Activated CD8-positive, alpha-beta T cell treated with anti-CD3 and anti-CD28 coated beads for 36 hours (primary cell): ENCODE data around the gene GALNS. TPM values are rescaled to one million over a fixed set of nuclear protein-coding genes. Genes with fewer than 3 reads are reported as not detected.
"Not testable (repeated sequence)": the region's sequence is repeated elsewhere in the genome, so short reads cannot be mapped to it uniquely, and the experiment has no call there.

Source experiments
- ATAC-seq: fragments of 200-7000 bp; cut with Tn5 transposase; one replicate; pipeline ENCODE4 v1.10.0; 2021; ENCODE audit warnings: mild to moderate bottlenecking, moderate library complexity
- CTCF ChIA-PET: fragments of 350-600 bp; sonication (Branson Sonifier 250); formaldehyde crosslinking; loops from one replicate; lab custom pipeline; 2021; ENCODE audit warnings: antibody characterized with exemption; lab: Charles Lee
- POLR2A ChIA-PET: fragments of 350-600 bp; sonication (Branson Sonifier 250); formaldehyde crosslinking; loops from one replicate; lab custom pipeline; 2021; ENCODE audit warnings: antibody characterized with exemption; lab: Charles Lee
- DNase-seq: peaks from one replicate; pipeline ENCODE4 v3.0.0-alpha.2; 2020
- H3K27ac Mint-ChIP-seq: one replicate; pipeline ENCODE4 v1.8.0; 2021; ENCODE audit warnings: mild to moderate bottlenecking, mixed read lengths
- H3K27me3 Mint-ChIP-seq: one replicate; pipeline ENCODE4 v1.8.0; 2021; ENCODE audit warnings: mixed read lengths
- H3K36me3 Mint-ChIP-seq: one replicate; pipeline ENCODE4 v1.8.0; 2021; ENCODE audit warnings: low read depth, mixed read lengths
- H3K4me1 Mint-ChIP-seq: one replicate; pipeline ENCODE4 v1.8.0; 2021; ENCODE audit warnings: low read depth, mixed read lengths
- H3K4me3 Mint-ChIP-seq: one replicate; pipeline ENCODE4 v1.8.0; 2021; ENCODE audit warnings: mild to moderate bottlenecking, moderate library complexity, mixed read lengths
- H3K9me3 Mint-ChIP-seq: one replicate; pipeline ENCODE4 v1.8.0; 2021; ENCODE audit warnings: mixed read lengths
- intact Hi-C: fragments of 100-400 bp; cut with micrococcal nuclease; formaldehyde crosslinking; loops from one replicate; pipeline ENCODE4 v1.10.0; 2022
- total RNA-seq, 2 experiments: library from RNA; stranded (reverse); gene quantifications; one replicate each; pipeline ENCODE4 v1.2.3, GENCODE V29; 2021
- TF ChIP-seq, protein P1 (sequence below): fragments of 200-600 bp; IDR thresholded peaks from one replicate; pipeline ENCODE4 v1.8.0; 2022; ENCODE audit warnings: antibody characterized with exemption, mild to moderate bottlenecking

Gene GALNS
- total RNA-seq, 2 experiments from 2014 or later, result 24.5 to 25.4 TPM

DNA sequence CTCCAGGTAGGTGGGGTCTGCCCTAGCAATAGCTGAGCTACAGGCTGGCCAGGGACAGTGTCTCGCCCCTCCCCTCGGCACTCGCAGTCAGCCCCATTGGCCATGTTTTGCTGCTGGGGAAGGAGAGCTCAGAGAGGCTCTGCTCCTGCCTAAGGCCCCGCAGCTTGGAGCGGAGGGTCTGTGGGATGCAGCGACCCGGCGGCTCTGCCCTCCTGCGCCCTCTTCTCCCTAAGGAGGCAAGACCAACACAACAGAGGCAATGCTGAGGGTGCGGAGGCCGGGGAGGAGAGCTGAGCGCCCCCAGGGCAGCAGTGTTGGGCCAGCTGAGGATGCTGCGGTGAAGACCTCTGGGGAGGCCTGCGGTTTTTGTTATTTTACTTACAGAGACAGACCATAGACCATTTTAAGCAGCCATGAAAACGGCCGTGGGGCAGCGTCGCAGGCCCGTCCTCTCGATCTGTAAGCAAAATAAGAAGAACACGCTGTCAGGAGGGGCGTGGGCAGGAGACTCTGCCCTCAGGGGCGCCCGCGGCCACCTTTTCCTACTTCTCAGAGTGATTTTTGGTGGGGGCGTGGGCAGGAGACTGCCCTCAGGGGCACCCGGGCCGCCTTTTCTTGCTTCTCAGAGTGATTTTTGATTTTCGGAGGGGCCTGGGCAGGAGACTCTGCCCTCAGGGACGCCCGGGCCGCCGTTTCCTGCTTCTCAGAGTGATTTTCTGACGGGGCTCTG is 41.1 kb upstream of the GALNS start:
- H3K9me3 Mint-ChIP-seq, result no peaks in the 10 kb centered on the region

DNA sequence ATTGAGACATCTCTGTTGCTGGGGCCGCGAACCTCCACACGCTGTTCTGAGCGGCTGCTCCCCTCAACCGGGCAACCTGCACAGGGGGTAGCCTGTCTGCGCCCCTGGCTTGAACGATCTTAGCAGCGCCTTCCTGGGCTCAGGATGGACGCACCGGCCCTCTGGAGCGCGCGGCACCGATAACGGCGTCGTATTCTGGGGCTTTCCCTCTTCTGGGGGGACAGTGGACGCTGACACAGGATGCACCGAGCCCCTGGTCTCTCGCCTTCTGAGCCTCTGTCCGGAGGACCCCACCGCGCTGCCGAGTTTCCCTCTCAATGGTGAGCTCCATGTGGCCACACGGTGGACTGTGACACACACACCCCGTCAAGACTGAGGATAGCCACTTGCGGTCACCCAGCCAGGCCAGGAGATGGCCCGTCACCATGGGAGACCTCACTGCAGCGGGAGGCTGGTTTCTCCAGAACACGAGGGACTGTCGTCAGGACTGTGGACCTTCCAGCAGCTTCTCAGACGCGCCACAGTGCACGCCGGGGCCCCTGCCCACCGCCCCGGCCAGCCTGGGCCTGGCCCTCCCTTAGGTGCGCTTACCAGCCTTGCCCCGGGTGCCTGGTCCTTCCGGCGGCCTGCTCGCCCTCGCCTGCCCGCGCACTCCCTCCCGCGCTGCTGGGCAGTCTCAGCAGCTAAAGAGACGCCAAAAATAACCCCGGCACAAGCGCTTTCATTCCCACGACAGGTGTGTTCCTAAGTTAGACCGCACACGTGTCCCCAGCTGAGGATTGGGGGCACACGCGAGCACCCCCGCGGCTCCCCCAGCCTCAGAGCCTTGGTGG is 39.7 kb upstream of the GALNS start:
- ChIA-PET CTCF (no interaction called here), POLR2A (no interaction called here)
- Mint-ChIP-seq H3K27me3 (no peaks in the 10 kb centered on the region), H3K27ac (no peak overlapping the region), H3K4me3 (no peak overlapping the region), H3K36me3 (no peaks in the 10 kb centered on the region), H3K4me1 (no peaks in the 10 kb centered on the region), H3K9me3 (no peaks in the 10 kb centered on the region)
- no peak for DNase-seq
- intact Hi-C loops, result no loop called here
- TF ChIP-seq, protein P1, sequence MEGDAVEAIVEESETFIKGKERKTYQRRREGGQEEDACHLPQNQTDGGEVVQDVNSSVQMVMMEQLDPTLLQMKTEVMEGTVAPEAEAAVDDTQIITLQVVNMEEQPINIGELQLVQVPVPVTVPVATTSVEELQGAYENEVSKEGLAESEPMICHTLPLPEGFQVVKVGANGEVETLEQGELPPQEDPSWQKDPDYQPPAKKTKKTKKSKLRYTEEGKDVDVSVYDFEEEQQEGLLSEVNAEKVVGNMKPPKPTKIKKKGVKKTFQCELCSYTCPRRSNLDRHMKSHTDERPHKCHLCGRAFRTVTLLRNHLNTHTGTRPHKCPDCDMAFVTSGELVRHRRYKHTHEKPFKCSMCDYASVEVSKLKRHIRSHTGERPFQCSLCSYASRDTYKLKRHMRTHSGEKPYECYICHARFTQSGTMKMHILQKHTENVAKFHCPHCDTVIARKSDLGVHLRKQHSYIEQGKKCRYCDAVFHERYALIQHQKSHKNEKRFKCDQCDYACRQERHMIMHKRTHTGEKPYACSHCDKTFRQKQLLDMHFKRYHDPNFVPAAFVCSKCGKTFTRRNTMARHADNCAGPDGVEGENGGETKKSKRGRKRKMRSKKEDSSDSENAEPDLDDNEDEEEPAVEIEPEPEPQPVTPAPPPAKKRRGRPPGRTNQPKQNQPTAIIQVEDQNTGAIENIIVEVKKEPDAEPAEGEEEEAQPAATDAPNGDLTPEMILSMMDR, result no peak
- no peak for ATAC-seq

More for the DNA sequence above, 41.1 kb upstream of the GALNS start:
- Mint-ChIP-seq H3K27ac (no peak overlapping the region), H3K27me3 (no peaks in the 10 kb centered on the region), H3K36me3 (no peaks in the 10 kb centered on the region), H3K4me3 (no peak overlapping the region), H3K4me1 (no peaks in the 10 kb centered on the region)
- CTCF ChIA-PET, result no interaction called here
- POLR2A ChIA-PET, result no interaction called here
- DNase-seq, result no peak
- ATAC-seq, result no peak
- TF ChIP-seq, protein P1, result no peak
- intact Hi-C loops, result no loop called here

DNA sequence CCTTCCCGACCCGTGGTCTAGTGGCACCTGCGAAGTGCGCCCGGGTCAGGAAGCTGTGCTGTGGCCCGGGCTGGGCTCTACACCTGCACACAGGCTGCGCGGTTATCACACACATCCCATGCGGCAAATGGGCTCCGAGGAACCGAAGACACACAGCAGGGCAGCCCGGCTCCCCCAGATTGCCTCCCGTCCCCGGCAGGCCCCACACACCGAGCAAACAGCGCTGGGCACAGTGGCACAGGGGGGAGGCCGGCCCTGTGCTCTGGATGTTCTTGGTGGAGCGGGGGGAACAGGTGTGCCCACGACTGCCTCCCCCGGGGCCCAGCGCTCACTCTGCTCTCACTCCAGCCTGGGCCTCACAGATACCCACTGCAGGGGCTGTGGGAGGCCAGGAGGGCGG is 38.6 kb upstream of the GALNS start:
- Mint-ChIP-seq H3K4me1 (no peaks in the 10 kb centered on the region), H3K27ac (no peak overlapping the region), H3K4me3 (no peak overlapping the region), H3K27me3 (no peaks in the 10 kb centered on the region), H3K9me3 (no peaks in the 10 kb centered on the region), H3K36me3 (no peaks in the 10 kb centered on the region)
- ChIA-PET POLR2A (no interaction called here), CTCF (no interaction called here)
- ATAC-seq (no peak), DNase-seq (no peak)
- TF ChIP-seq, protein P1, result no peak
- intact Hi-C loops, result no loop called here

DNA sequence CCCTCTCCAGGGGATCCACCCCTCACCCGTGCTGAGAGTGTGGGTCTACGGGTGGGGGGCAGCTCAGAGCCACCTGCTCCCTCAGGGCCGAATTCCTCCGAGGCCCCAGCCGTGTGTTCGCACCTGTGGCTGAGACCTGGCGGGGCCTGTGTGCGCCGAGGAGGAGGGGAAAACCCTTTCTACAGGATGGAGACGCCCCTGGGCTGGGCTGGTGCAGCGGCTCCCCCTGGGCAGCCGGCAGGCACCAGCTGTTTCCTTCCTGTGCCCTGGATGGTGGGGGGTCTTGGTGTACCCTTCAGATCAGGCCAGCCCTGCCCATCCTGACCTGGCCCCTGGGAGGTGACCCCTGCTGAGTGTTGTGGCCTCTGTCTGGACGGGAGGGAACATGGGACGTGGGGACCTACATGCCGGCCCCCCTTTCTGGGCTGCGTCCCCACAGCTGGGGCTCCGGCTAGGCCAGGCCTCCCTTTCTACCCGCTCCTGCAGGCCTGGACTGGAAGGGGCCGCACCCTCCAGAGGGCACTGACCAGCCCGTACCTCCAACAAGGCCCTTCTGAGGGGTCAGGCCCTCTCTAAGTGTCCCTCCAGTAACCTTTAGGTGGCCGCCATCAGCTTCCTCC is 38.0 kb upstream of the GALNS start:
- Mint-ChIP-seq H3K27ac (no peak overlapping the region), H3K36me3 (no peaks in the 10 kb centered on the region), H3K27me3 (no peaks in the 10 kb centered on the region), H3K4me1 (no peaks in the 10 kb centered on the region), H3K9me3 (no peaks in the 10 kb centered on the region), H3K4me3 (no peak overlapping the region)
- intact Hi-C loops, result no loop called here
- ChIA-PET CTCF (no interaction called here), POLR2A (no interaction called here)
- TF ChIP-seq, protein P1, result no peak
- ATAC-seq (no peak), DNase-seq (no peak)

DNA sequence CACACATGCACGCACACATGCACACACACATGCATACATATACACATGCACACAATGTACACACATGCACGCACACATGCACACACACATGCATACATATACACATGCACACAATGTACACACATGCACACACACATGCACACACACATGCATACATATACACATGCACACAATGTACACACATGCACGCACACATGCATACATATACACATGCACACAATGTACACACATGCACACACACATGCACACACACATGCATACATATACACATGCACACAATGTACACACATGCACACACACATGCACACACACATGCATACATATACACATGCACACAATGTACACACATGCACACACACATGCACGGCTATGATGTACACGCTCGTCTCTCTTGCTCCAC is 37.5 kb upstream of the GALNS start:
- ATAC-seq, intact Hi-C loops, H3K9me3 Mint-ChIP-seq, H3K4me1 Mint-ChIP-seq, H3K27ac Mint-ChIP-seq, CTCF ChIA-PET, H3K36me3 Mint-ChIP-seq, H3K4me3 Mint-ChIP-seq, H3K27me3 Mint-ChIP-seq, DNase-seq: not testable (repeated sequence)
- POLR2A ChIA-PET, result interaction anchor here (0.8 kb wide), 1 partner anchor 45 kb away, joined by 3 read pairs; no protein-coding TSS in a partner anchor
